NB4 (cell line): ENCODE measurements around the gene HSPA5.
"Not testable (repeated sequence)": the region's sequence is repeated elsewhere in the genome, so short reads cannot be mapped to it uniquely, and the experiment has no call there.

Experiments
- DNase-seq: peaks from one replicate; pipeline ENCODE4 v3.0.0; 2010; ENCODE audit warnings: low read depth
- H3K4me3 ChIP-seq: one replicate; pipeline ENCODE4 v1.5.1; 2011; ENCODE audit warnings: mild to moderate bottlenecking, low read depth, low read length, moderate library complexity
- MYC ChIP-seq: IDR thresholded peaks from 2 replicates; pipeline ENCODE4 v1.6.1; 2011; ENCODE audit warnings: low read depth, low read length
- POLR2A ChIP-seq: IDR thresholded peaks from 2 replicates; pipeline ENCODE4 v1.6.1; 2011; ENCODE audit warnings: mild to moderate bottlenecking; ENCODE audit not compliant: insufficient read length; ENCODE audit errors: extremely low read depth
- TF ChIP-seq, protein P1 (sequence below): IDR thresholded peaks from one replicate; pipeline ENCODE4 v1.5.1; 2012; ENCODE audit warnings: low read depth, low read length
- TF ChIP-seq, protein P2 (sequence below): IDR thresholded peaks from 2 replicates; pipeline ENCODE4 v1.6.1; 2011; ENCODE audit warnings: low read depth, low read length

Gene HSPA5

DNA sequence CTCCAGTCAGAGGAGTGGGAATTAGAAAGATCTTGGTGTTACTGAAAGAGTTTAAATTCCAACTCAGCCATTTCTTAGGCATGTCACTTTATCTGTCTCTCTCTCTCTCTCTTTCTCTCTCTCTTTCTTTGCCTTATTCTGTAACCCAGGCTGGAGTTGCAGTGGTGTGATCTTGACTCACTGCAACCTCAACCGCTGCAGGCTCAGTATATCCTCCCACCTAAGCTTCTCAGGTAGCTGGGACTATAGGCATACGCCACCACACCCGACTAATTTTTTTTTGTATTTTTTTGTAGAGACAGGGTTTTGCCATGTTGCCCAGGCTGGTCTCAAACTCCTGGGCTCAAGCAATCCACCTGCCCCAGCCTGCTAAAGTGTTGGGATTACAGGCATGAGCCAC, 22.5 kb downstream of the HSPA5 start:
- DNase-seq = no peak
- H3K4me3 ChIP-seq = no peak overlapping the region
- TF ChIP-seq, protein P1, sequence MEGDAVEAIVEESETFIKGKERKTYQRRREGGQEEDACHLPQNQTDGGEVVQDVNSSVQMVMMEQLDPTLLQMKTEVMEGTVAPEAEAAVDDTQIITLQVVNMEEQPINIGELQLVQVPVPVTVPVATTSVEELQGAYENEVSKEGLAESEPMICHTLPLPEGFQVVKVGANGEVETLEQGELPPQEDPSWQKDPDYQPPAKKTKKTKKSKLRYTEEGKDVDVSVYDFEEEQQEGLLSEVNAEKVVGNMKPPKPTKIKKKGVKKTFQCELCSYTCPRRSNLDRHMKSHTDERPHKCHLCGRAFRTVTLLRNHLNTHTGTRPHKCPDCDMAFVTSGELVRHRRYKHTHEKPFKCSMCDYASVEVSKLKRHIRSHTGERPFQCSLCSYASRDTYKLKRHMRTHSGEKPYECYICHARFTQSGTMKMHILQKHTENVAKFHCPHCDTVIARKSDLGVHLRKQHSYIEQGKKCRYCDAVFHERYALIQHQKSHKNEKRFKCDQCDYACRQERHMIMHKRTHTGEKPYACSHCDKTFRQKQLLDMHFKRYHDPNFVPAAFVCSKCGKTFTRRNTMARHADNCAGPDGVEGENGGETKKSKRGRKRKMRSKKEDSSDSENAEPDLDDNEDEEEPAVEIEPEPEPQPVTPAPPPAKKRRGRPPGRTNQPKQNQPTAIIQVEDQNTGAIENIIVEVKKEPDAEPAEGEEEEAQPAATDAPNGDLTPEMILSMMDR = no peak
- TF ChIP-seq POLR2A (no peak), MYC (no peak)
- TF ChIP-seq, protein P2, sequence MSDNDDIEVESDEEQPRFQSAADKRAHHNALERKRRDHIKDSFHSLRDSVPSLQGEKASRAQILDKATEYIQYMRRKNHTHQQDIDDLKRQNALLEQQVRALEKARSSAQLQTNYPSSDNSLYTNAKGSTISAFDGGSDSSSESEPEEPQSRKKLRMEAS = no peak

DNA sequence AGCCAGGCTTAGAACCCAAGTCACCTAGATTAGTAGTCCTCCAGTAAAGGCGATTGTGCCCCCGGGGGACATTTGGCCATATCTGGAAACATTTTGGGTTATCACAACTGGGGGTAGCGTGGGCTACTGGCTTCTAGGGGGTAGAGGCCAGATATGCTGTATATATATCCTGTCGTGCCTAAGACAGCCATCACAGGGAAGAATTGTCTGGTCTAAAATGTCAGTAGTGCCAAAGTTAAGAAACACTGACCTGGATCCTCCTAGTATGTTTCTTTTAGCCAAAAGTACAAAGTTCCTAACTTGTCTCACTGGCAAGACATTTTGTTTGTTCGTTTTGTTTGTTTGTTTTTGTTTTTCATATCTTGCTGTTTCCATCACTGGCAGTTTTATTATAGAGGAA, 27.0 kb downstream of the HSPA5 start:
- TF ChIP-seq, protein P2 = no peak
- TF ChIP-seq, protein P1 = no peak
- TF ChIP-seq MYC (no peak), POLR2A (no peak)
- H3K4me3 ChIP-seq = no peak overlapping the region
- DNase-seq = no peak

DNA sequence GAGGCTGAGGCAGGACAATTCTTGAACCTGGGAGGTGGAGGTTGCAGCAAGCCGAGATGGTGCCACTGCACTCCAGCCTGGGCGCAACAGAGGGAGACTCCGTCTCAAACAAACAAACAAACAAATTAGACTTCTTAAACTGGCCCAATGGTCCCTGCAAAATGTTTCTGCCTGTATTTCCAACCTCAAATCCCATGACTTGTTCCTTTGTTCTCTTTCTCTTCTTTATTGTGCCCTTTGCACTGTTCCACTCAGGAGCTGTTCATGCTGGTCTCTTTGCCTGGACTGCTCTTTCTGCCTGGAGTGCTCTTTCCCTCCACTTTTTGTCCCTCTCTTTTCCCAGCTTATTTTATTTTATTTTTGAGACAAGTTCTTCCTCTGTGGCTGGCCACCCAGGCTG, 36.7 kb downstream of the HSPA5 start:
- DNase-seq = no peak
- no peak overlapping the region for H3K4me3 ChIP-seq
- no peak for TF ChIP-seq MYC
- TF ChIP-seq, protein P1 = no peak
- TF ChIP-seq POLR2A = no peak
- TF ChIP-seq, protein P2 = no peak

DNA sequence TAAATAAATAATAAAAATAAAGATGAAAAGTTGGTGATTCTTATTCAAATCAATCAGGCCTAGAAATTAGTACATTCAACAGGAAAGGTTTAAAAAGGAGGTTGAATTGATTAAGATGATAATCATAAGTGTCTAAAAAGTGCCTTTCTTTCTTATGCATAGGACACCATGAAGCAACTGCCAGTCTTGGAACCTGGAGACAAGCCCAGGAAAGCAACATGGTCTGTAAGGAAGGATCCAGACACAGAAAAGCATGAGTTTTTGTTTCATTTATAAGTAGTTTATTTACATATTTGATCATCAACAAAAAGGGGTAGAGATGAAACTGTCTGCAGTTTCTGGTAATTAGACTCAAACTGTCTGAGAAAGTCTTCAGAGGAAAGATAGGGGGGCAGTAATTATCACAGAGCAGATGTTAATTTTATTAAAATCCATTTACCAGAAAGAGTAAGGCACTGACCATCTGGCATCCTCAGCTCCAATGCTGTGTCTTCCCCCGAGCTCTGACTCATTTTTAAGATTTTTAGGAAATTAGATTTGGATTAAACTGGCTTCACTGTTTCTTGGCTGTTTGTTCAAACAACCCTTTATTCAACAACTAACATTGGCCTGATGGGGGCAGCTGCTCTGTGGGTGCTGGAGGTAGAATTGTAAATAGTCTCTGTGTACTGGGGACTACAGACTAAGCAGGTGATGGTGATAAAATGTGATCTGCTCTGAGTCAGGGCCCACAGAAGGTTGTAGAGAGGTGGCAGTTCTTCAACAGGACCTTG, 38.1 kb downstream of the HSPA5 start:
- H3K4me3 ChIP-seq = no peak overlapping the region
- no peak for DNase-seq
- no peak for TF ChIP-seq MYC
- TF ChIP-seq, protein P2 = no peak
- no peak for TF ChIP-seq POLR2A
- TF ChIP-seq, protein P1 = no peak

DNA sequence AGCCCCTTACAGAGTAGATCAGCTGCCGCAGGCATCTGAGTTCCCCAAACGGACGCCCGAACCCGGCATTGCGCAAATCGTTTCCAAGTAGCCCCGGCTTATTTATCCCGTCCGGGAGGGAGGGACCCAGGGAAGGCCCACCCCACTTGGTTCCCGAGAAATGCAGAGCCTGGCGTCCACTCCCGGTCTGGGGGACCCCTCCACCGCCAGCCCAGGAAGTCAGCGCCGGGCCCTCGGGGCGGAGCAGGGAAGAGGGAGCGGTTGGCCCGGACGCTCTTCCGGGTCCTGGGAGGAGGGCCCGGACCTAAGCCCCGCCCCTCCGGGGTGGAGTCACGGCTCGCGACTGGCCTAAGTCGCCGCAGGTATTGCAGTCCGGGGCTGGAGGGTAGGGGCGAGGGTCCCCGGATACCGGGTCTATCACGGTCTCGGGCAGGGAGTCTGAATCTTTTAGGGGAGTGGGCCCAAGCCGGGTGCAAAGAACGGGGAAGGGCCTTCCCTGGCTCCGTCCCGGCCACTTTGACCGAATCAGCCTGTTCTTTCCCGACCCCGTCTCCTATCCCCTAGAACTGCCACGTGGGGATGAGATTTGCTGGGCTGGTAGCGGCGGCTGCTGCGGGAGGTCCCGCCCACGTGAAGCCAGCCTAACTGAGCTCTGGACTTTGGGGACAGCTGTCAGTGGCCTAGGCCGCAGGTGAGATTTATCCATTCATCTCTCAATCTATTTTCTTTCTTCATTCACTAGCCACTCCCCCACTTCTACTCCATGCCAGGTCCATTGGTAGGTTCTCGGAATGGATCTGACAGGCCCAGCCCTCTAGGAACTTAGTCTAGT, 40.7 kb downstream of the HSPA5 start, which contains the start of gene RABEPK:
TSS of gene RABEPK (plus strand) at position 327 of the 832 bp plus-strand sequence. CDS start 2,472 bp downstream, outside the sequence.
- TF ChIP-seq, protein P1 = no peak
- peak; percentile 93 for TF ChIP-seq MYC
- TF ChIP-seq POLR2A = peak; percentile 81
- TF ChIP-seq, protein P2 = peak; percentile 96
- DNase-seq = peak; percentile 96
- peak within 1 kb of the TSS; percentile 79 for H3K4me3 ChIP-seq

DNA sequence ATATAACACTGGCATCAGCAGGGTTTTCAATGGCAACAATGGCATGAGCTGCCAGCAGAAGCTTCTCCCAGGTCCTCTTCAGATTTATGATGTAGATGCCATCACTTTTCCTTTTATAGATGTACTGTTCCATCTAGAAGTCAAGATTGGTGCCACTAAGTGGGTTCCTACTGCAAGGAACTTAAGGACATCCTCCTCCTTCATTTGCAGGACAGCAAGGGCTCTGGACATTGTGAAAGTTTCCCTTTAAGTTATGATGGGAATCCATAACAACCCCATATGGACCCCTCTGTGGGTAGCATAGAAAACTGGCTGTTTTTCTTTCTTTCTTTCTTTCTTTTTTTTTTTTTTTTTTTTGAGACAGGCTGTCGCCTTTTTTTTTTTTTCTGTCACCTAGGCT, 45.6 kb downstream of the HSPA5 start:
- H3K4me3 ChIP-seq, DNase-seq: not testable (repeated sequence)

DNA sequence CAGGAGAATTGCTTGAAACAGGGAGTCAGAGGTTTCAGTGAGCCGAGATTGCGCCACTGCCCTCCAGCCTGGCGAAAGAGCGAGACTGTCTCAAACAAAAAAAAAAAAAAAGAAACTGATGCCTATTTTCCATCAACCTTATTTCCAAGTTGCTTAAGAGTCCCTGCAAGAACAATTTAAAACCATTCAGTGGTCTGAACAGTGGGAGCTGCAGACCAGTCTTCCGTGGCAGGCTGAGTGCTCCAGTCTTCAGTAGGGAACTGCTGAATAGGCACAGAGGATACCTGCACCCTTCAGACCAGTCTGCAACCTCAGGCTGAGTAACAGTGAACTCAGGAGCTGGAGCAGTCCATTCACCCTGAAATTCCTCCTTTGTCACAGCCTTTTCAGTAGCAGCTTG, 46.7 kb downstream of the HSPA5 start:
- peak; percentile 48 for DNase-seq
- H3K4me3 ChIP-seq = not testable (repeated sequence)
